Mesothelial cell of epicardium (in vitro differentiated cells): ENCODE data around the gene FAM186B. TPM values are rescaled to one million over a fixed set of nuclear protein-coding genes. Genes with fewer than 3 reads are reported as not detected.

Experiments used
- DNase-seq, 2 experiments: peaks; one replicate each; pipeline ENCODE4 v3.0.0; 2021; ENCODE audit warnings: low spot score in 2 of 2; ENCODE audit not compliant: unreplicated experiment in 2 of 2
- H3K27ac Mint-ChIP-seq: 2 replicates; pipeline ENCODE4 v1.8.0; 2021; ENCODE audit warnings: mixed read lengths
- H3K27me3 Mint-ChIP-seq: 2 replicates; pipeline ENCODE4 v1.8.0; 2021; ENCODE audit warnings: low read depth, mixed read lengths
- H3K36me3 Mint-ChIP-seq: 2 replicates; pipeline ENCODE4 v1.8.0; 2021; ENCODE audit warnings: mixed read lengths
- H3K4me1 Mint-ChIP-seq: 2 replicates; pipeline ENCODE4 v1.8.0; 2021; ENCODE audit warnings: mixed read lengths
- H3K4me3 Mint-ChIP-seq: 2 replicates; pipeline ENCODE4 v1.8.0; 2021; ENCODE audit warnings: mild to moderate bottlenecking, moderate library complexity, mixed read lengths
- H3K9me3 Mint-ChIP-seq: 2 replicates; pipeline ENCODE4 v1.8.0; 2021; ENCODE audit warnings: mixed read lengths
- total RNA-seq: library from RNA; stranded (reverse); gene quantifications from 3 replicates; pipeline ENCODE4 v1.2.1, GENCODE V29; 2021
- TF ChIP-seq, protein P1 (sequence below): fragments of 200-600 bp; sonication (generic); IDR thresholded peaks from one replicate; pipeline ENCODE4 v1.5.0; 2021; ENCODE audit warnings: antibody characterized with exemption; ENCODE audit not compliant: unreplicated experiment

FAM186B gene
- total RNA-seq, 1 donor from 2014 or later = 0.40 TPM

DNA sequence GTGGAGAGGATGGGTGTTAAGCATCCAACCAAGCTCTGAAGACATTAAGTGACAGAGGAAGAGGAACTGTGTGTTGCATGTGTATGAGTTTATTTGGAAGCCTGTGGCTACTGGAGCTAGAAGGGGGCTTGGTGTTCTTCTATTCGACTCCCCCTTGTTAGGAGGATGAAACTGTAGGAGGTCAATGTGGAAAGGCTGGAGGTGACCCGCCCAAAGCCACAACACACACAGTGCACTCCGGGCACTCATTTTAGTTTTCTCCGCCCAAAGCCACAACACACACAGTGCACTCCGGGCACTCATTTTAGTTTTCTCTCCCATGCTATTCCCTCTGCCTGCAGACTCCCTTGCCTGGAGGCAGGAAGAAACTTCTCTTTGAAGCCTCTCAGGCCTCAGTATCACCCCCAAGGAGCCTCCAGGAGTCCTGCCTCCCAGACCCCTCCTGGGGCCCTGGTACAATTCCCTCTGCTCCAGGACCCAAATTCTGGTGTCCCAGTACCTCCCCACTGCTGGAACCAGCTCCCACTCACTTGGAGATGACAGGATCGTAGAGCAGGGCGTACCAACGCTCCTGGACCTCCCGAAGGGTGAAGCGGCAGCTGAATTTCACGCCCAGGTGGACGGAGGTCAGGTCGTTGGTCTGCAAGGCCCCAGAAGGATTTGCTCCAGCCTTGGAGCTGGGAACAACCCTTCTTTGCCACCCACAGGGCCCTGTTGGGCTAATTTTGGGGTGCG is 41.3 kb downstream of the FAM186B start:
- Mint-ChIP-seq H3K27me3 (no peaks in the 10 kb centered on the region), H3K36me3 (peaks cover 22% of the 10 kb centered on the region), H3K4me1 (peaks cover 14% of the 10 kb centered on the region), H3K9me3 (no peaks in the 10 kb centered on the region), H3K27ac (no peak overlapping the region), H3K4me3 (no peak overlapping the region)
- no peak for DNase-seq
- TF ChIP-seq, protein P1, sequence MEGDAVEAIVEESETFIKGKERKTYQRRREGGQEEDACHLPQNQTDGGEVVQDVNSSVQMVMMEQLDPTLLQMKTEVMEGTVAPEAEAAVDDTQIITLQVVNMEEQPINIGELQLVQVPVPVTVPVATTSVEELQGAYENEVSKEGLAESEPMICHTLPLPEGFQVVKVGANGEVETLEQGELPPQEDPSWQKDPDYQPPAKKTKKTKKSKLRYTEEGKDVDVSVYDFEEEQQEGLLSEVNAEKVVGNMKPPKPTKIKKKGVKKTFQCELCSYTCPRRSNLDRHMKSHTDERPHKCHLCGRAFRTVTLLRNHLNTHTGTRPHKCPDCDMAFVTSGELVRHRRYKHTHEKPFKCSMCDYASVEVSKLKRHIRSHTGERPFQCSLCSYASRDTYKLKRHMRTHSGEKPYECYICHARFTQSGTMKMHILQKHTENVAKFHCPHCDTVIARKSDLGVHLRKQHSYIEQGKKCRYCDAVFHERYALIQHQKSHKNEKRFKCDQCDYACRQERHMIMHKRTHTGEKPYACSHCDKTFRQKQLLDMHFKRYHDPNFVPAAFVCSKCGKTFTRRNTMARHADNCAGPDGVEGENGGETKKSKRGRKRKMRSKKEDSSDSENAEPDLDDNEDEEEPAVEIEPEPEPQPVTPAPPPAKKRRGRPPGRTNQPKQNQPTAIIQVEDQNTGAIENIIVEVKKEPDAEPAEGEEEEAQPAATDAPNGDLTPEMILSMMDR = no peak

DNA sequence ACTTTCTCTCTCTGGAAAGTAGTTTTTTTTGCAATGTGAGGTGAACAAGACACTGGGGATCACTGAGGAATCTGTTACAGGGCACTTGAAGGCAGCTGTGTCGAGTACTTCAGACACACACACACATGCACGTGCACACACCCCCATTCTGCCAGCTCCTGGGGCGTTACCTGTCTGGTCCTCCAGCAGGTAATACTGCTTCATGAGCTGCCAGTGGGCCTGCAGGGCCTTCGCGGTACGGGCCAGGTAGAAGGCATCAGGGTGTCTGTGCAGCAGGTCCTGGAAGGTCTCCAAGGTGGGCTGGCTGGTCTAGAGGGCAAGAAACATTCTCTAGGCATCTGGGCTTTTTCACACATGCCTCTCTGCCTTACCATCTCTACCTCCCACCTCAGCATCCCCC is 42.6 kb downstream of the FAM186B start:
- no peak for DNase-seq
- Mint-ChIP-seq H3K4me3 (no peak overlapping the region), H3K27me3 (no peaks in the 10 kb centered on the region), H3K36me3 (peaks cover 27% of the 10 kb centered on the region), H3K9me3 (no peaks in the 10 kb centered on the region), H3K4me1 (peaks cover 7% of the 10 kb centered on the region), H3K27ac (no peak overlapping the region)
- TF ChIP-seq, protein P1 = no peak

DNA sequence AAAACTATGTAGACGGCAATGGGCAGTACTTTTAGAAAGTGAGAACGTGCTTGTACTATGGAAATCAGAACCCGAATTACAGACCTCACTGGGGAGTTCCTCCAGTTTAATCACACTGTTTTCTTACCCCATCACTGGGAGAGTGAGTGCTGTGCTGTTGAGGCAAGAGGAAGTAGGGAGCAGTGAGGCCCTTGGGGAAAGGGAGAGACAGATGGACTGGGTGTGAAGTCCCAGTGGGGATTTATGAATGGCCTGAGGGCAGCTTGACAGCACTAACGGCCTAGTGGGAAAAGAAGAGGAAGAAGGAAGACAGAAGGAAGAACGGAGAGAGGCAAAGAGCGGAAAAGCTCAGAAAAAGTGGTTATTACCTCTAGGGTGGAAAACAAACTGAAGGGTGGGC is 43.2 kb downstream of the FAM186B start:
- Mint-ChIP-seq H3K36me3 (peaks cover 27% of the 10 kb centered on the region), H3K4me1 (peaks cover 4% of the 10 kb centered on the region), H3K9me3 (no peaks in the 10 kb centered on the region), H3K27ac (no peak overlapping the region), H3K27me3 (no peaks in the 10 kb centered on the region), H3K4me3 (no peak overlapping the region)
- TF ChIP-seq, protein P1 = no peak
- no peak for DNase-seq

DNA sequence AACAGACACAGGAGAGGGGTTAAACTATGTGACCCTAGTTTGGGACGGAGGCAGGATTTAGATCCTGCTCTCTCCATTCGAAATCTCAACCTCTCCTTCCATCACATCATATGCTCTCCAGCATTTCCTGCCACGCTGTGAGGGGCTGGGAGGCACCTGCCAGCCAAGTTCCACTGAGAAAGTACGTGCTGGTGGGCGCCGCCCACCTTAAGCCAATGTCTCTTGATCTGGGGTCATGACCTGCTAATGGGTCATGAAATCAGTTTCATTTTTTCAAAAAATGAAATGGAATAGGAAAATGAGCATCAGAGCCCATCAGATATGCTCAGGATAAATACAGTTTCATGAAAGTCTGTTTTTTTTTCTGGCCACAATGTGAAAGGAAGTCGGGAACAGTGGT is 44.7 kb downstream of the FAM186B start:
- DNase-seq = no peak
- H3K4me1 Mint-ChIP-seq = no peaks in the 10 kb centered on the region
- no peak overlapping the region for H3K4me3 Mint-ChIP-seq
- TF ChIP-seq, protein P1 = no peak
- peaks cover 34% of the 10 kb centered on the region for H3K36me3 Mint-ChIP-seq
- H3K27ac Mint-ChIP-seq = no peak overlapping the region
- H3K27me3 Mint-ChIP-seq = no peaks in the 10 kb centered on the region
- H3K9me3 Mint-ChIP-seq = no peaks in the 10 kb centered on the region

DNA sequence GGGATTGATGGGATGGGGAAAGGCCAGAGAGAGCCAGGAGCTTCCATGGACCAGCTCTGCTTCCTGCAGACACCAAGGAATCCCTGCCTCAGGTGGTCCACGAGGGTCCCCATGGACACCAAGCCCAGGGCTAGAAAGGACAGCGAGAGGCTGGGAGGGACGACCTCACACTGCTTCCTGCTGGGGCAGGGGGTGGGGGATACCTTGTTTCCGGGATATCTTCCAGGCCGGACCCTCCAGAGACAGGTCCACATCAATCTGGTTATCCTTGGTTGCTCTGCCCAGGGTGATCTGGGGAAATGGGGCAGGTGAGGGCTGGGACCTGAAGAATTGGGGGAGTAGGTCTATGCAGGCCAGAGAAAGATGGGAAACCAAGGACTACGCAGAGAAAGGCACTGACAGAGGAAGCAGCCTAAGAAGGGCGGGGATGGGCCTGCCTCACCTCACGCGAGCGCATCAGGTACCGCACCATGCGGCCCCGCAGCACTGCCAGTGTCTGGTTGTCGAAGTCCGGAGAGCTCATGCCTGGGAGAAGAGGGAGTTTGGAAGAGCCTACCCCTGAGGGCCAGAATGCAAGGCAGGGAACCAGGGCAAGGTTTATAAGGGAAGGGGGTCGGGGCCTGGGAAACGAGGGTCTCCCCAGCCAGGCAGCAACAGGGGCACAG is 46.3 kb downstream of the FAM186B start:
- TF ChIP-seq, protein P1 = no peak
- H3K36me3 Mint-ChIP-seq = peaks cover 29% of the 10 kb centered on the region
- no peaks in the 10 kb centered on the region for H3K9me3 Mint-ChIP-seq
- no peak for DNase-seq
- H3K4me1 Mint-ChIP-seq = no peaks in the 10 kb centered on the region
- no peaks in the 10 kb centered on the region for H3K27me3 Mint-ChIP-seq
- no peak overlapping the region for H3K27ac Mint-ChIP-seq
- H3K4me3 Mint-ChIP-seq = no peak overlapping the region
